Posterior vena cava (tissue), 2 donors: ENCODE data around the gene GC. TPM values are rescaled to one million over a fixed set of nuclear protein-coding genes. Genes with fewer than 3 reads are reported as not detected.

Source experiments
- DNase-seq: peaks from one replicate; pipeline ENCODE4 v3.0.0-alpha.2; 2020; ENCODE audit warnings: low spot score
- intact Hi-C, 2 donors: fragments of 100-400 bp; cut with DNase I; formaldehyde crosslinking; loops; one replicate each; pipeline versions ENCODE4 v1.14.1 to v1.14.2; 2022 to 2023
- total RNA-seq, 2 donors: library from RNA; stranded (reverse); fragmentation: NEBNext Ultra II Directional; extraction: Animal tissue kit (Norgen Biotek cat#: 25700); gene quantifications; one replicate each; pipeline ENCODE4 v1.2.1, GENCODE V29; 2021
- donor health status: DM: yes; HTN: yes; CAD: no.
- donor health status: DM: yes; HTN: yes; CAD: no.

The GC gene
- total RNA-seq, 2 donors from 2014 or later = 0.56 TPM; not detected in 1

DNA sequence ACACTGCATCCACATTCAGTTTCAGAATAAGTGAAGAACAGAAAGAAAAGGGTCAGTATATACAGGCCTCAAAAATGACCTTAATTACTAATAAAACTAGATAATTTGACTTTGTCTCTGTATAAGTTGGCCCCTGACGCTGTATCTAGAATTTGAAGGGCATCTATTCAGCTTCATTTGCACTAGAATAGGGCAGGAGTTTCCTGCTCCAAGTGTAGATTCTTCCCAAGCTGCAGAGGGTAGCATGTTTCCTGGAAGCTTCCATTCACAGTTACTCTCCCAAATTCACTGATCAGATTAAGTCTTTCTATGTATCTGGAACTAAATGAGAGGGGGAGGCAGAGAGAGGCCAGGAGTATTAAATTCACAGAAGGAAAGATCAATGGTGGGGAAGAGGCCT, 90.9 kb downstream of the GC start:
- DNase-seq = no peak
- intact Hi-C loops = no loop called here

DNA sequence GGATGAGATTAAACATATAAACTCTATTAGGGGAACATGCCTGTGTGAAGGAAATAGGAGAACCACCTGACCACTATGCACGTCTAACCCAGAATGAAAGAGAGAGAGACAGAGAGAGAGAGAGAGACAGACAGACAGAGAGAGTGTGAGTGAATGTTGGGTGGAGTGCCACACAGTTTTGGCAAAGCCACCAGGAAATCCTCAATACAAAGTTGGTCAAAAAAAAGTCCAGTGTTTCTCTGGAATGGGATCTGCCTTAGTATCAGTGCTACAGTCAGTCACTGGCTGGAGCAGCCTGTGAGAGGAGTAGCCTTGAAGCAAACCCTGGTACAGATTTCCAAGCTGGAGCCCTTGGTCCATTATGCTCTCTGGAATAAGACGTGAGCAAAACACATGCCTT, 91.7 kb downstream of the GC start:
- no peak for DNase-seq
- intact Hi-C loops = no loop called here

Other genes starting within 250 kb of the GC start
- under 1 TPM in 1 of 2 donors, not detected in 1; 0.14 TPM for gene NPFFR2, start 247.9 kb upstream of the GC start, total RNA-seq